PC-3 (cell line): ENCODE measurements around the gene TGM3. TPM values are rescaled to one million over a fixed set of nuclear protein-coding genes. Genes with fewer than 3 reads are reported as not detected.

Experiments used
- ATAC-seq: fragments of 200-7000 bp; cut with Tn5 transposase; 2 replicates; pipeline ENCODE4 v1.9.1; 2020; ENCODE audit warnings: mild to moderate bottlenecking, moderate library complexity
- BruUV-seq: library from RNA; stranded (reverse); fragments of 400-500 nt; replicated peaks from 2 replicates; lab custom pipeline; 2021; lab: Mats Ljungman, UMichigan
- CTCF ChIA-PET: fragments of 300-600 bp; sonication (Branson Sonifier 250); formaldehyde crosslinking; loops from one replicate; lab custom pipeline; 2022; ENCODE audit warnings: antibody characterized with exemption; lab: Charles Lee
- POLR2A ChIA-PET: fragments of 300-600 bp; sonication (Branson Sonifier 250); formaldehyde crosslinking; loops from one replicate; lab custom pipeline; 2022; ENCODE audit warnings: antibody characterized with exemption; ENCODE audit not compliant: unreplicated experiment; lab: Charles Lee
- DNase-seq: peaks from one replicate; pipeline ENCODE4 v3.0.0-alpha.2; 2015
- H2AFZ ChIP-seq: fragments of 300-600 bp; sonication (generic); 2 replicates; pipeline ENCODE4 v1.6.0; 2016; ENCODE audit warnings: antibody characterized with exemption, low read length
- H3F3A ChIP-seq: fragments of 300-600 bp; sonication (generic); one replicate; pipeline ENCODE4 v1.6.0; 2017; ENCODE audit warnings: antibody characterized with exemption, low read length, control low read depth, mild to moderate bottlenecking; ENCODE audit not compliant: unreplicated experiment
- H3K27ac ChIP-seq: fragments of 300-600 bp; sonication (generic); 2 replicates; pipeline ENCODE4 v1.5.1; 2016; ENCODE audit warnings: mild to moderate bottlenecking, low read length
- H3K27me3 ChIP-seq: fragments of 300-600 bp; sonication (generic); 2 replicates; pipeline ENCODE4 v1.6.1; 2016; ENCODE audit warnings: low read length, mixed read lengths
- H3K36me3 ChIP-seq: fragments of 300-600 bp; sonication (generic); 2 replicates; pipeline ENCODE4 v1.6.1; 2016; ENCODE audit warnings: low read depth, mixed run types, low read length, mixed read lengths
- H3K4me1 ChIP-seq: fragments of 300-600 bp; sonication (generic); 2 replicates; pipeline ENCODE4 v1.5.1; 2016; ENCODE audit warnings: low read length; ENCODE audit not compliant: insufficient read depth
- H3K4me2 ChIP-seq: fragments of 300-600 bp; sonication (generic); 2 replicates; pipeline ENCODE4 v1.6.0; 2016; ENCODE audit warnings: low read length
- H3K4me3 ChIP-seq: fragments of 300-600 bp; sonication (generic); 2 replicates; pipeline ENCODE4 v1.5.1; 2016; ENCODE audit warnings: mild to moderate bottlenecking, low read length, mixed read lengths
- H3K79me2 ChIP-seq: fragments of 300-600 bp; sonication (generic); 2 replicates; pipeline ENCODE4 v1.6.1; 2017; ENCODE audit warnings: low read length, mixed read lengths
- H3K9ac ChIP-seq: fragments of 300-600 bp; sonication (generic); 2 replicates; pipeline ENCODE4 v1.6.0; 2016; ENCODE audit warnings: mild to moderate bottlenecking, low read length
- H3K9me2 ChIP-seq: fragments of 300-600 bp; sonication (generic); replicated peaks from 2 replicates; pipeline ENCODE4 v1.6.1; 2016; ENCODE audit warnings: mixed run types, low read length, mixed read lengths
- H3K9me3 ChIP-seq: fragments of 300-600 bp; sonication (generic); 2 replicates; pipeline ENCODE4 v1.6.1; 2016; ENCODE audit warnings: low read length, mixed read lengths
- H4K20me1 ChIP-seq: fragments of 300-600 bp; sonication (generic); 2 replicates; pipeline ENCODE4 v1.6.1; 2016; ENCODE audit warnings: low read length, mixed read lengths
- EZH2 ChIP-seq: fragments of 300-600 bp; sonication (generic); IDR thresholded peaks from one replicate; pipeline ENCODE4 v1.6.1; 2017; ENCODE audit warnings: antibody characterized with exemption, mild to moderate bottlenecking, low read length; ENCODE audit not compliant: unreplicated experiment
- EZH2phosphoT487 ChIP-seq: fragments of 300-600 bp; sonication (generic); IDR thresholded peaks from 2 replicates; pipeline ENCODE4 v1.6.1; 2018; ENCODE audit warnings: mild to moderate bottlenecking, antibody characterized with exemption, low read length, borderline replicate concordance
- intact Hi-C: fragments of 100-400 bp; cut with micrococcal nuclease; formaldehyde crosslinking; loops from 2 replicates; pipeline ENCODE4 v1.9.0; 2023
- total RNA-seq: library from RNA; depleted of rRNA; stranded (reverse); fragments of >200 nt; gene quantifications from 2 replicates; pipeline ENCODE4 v1.2.3, GENCODE V29; 2014
- TF ChIP-seq, protein P1 (sequence below): fragments of 300-600 bp; sonication (generic); conservative IDR thresholded peaks from 2 replicates; pipeline ENCODE4 v1.5.1; 2017; ENCODE audit warnings: antibody characterized with exemption, low read depth, mild to moderate bottlenecking, low read length

TGM3 gene
- total RNA-seq, 1 experiment from 2014 or later = not detected

DNA sequence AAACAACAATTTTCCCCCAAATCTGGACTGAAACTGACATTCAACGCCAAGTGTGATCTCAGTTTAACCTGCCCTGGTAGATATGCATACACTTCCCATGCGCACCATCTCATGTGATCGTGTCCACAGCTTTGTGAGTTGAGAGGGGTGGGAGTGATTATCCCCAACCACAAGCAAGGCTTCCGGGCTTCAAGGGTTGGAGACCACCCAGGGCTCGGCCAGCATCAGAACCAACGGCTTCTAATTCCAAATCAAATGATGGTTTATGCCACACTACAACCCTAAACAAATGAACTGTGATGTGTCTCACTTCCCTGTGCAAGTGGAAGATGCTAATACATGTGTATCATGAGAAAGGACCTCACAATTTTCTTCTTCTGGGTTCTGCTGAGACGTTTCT lies 515 bp upstream of the TGM3 start:
- POLR2A ChIA-PET = no interaction called here
- Histone ChIP-seq H3K4me1 (no peaks in the 10 kb centered on the region), H4K20me1 (no peaks in the 10 kb centered on the region), H3K36me3 (no peaks in the 10 kb centered on the region), H3K9me2 (no peaks in the 10 kb centered on the region), H3K27ac (no peak overlapping the region), H3K9me3 (no peaks in the 10 kb centered on the region), H3F3A (no peaks in the 10 kb centered on the region), H3K79me2 (no peaks in the 10 kb centered on the region), H3K27me3 (peaks cover 52% of the 10 kb centered on the region), H3K4me3 (no peak overlapping the region), H2AFZ (no peak overlapping the region), H3K4me2 (no peak overlapping the region), H3K9ac (no peak overlapping the region)
- no peak for TF ChIP-seq EZH2
- TF ChIP-seq EZH2phosphoT487 = no peak
- TF ChIP-seq, protein P1, sequence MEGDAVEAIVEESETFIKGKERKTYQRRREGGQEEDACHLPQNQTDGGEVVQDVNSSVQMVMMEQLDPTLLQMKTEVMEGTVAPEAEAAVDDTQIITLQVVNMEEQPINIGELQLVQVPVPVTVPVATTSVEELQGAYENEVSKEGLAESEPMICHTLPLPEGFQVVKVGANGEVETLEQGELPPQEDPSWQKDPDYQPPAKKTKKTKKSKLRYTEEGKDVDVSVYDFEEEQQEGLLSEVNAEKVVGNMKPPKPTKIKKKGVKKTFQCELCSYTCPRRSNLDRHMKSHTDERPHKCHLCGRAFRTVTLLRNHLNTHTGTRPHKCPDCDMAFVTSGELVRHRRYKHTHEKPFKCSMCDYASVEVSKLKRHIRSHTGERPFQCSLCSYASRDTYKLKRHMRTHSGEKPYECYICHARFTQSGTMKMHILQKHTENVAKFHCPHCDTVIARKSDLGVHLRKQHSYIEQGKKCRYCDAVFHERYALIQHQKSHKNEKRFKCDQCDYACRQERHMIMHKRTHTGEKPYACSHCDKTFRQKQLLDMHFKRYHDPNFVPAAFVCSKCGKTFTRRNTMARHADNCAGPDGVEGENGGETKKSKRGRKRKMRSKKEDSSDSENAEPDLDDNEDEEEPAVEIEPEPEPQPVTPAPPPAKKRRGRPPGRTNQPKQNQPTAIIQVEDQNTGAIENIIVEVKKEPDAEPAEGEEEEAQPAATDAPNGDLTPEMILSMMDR = no peak
- intact Hi-C loops = no loop called here
- CTCF ChIA-PET = no interaction called here
- no TSS peak for BruUV-seq
- ATAC-seq (no peak), DNase-seq (no peak)

DNA sequence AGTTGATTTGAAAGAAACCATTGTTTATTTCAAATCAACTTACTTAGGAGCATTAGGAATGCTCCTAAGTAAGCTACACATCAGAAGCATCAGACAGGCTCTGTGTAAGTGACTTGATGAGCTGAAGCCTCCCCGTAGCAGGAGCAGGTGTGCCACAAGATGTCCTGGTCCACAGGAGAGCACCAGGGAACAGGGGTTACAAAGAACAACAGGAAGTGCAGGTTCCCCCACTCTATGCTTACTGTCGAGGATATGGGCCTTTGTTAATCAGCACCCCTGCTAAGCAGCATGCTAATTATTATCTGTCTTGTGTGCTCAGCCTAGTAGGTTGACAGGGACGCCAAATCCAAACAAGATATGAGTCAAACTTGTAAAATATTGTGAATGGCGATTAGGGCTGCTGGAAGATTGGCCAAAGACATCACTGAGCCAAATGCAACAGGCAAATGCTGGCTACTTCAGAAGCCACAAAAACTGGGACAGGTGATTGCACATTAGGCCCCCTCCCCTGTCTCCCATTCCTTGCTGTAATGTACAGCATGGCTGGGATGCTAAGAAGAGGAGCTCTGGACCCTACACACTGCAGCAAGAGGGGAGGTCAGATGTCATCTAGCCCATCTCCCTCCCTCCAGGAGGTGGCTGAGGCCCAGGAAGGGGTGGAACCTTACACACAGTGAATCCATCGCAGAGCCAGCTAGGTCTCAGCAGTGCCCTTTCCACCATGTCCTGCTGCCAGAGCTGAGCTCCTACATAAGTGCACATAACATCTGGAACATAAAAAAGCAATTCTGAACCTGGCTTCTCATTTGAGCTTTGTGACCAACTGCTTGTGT lies 939 bp downstream of the TGM3 start:
- BruUV-seq = no TSS peak

More for the DNA sequence above, 939 bp downstream of the TGM3 start:
- H3K4me3 ChIP-seq = no peak overlapping the region
- H3F3A ChIP-seq = no peaks in the 10 kb centered on the region
- no peaks in the 10 kb centered on the region for H3K9me3 ChIP-seq
- no peak overlapping the region for H3K27ac ChIP-seq
- no peak overlapping the region for H3K4me2 ChIP-seq
- H3K9me2 ChIP-seq = no peaks in the 10 kb centered on the region
- H3K36me3 ChIP-seq = no peaks in the 10 kb centered on the region
- intact Hi-C loops = no loop called here
- ChIA-PET CTCF (no interaction called here), POLR2A (no interaction called here)
- no peaks in the 10 kb centered on the region for H3K79me2 ChIP-seq
- no peaks in the 10 kb centered on the region for H4K20me1 ChIP-seq
- peaks cover 60% of the 10 kb centered on the region for H3K27me3 ChIP-seq
- no peak overlapping the region for H3K9ac ChIP-seq
- ATAC-seq (peak; percentile 45), DNase-seq (no peak)
- H2AFZ ChIP-seq = no peak overlapping the region
- H3K4me1 ChIP-seq = no peaks in the 10 kb centered on the region
- no peak for TF ChIP-seq EZH2phosphoT487
- no peak for TF ChIP-seq EZH2
- TF ChIP-seq, protein P1 = no peak
